HG03571 (cell line): ENCODE results near the gene NUDT14.

ENCODE experiments used
- ATAC-seq: cut with Tn5 transposase; IDR thresholded peaks from one replicate; pipeline ENCODE4 v1.9.1; 2021; ENCODE audit not compliant: unreplicated experiment

Gene NUDT14

DNA sequence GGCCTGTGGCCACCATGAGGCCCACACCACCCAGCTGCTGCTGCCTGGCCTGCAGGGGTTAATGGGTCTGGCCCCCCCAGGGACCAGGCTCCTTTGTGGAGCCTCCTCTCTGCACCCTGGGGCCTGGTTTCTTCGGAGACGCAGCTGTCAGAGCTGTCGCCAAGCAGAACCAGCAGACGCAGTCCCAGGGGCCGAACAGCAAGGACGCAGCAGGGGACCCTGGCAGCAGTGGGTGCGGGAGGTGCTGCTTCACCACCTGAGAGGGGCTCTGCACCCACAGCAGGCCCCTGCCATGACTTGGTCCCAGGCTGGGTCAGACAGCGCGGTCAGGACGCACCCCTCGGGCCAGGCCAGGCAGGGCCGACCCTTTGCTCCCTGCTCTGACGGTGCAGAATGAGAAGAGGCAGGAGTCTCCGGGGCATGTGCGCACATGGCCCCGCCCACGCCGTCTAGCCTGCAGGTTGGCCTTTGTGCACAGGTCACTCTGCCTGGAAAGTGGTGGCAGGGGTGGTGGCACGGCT lies 43.0 kb downstream of the NUDT14 start:
- no peak for ATAC-seq

GRCh38 chr14:105137481-105138020 lies 43.6 kb downstream of the NUDT14 start:
- ATAC-seq = no peak

DNA sequence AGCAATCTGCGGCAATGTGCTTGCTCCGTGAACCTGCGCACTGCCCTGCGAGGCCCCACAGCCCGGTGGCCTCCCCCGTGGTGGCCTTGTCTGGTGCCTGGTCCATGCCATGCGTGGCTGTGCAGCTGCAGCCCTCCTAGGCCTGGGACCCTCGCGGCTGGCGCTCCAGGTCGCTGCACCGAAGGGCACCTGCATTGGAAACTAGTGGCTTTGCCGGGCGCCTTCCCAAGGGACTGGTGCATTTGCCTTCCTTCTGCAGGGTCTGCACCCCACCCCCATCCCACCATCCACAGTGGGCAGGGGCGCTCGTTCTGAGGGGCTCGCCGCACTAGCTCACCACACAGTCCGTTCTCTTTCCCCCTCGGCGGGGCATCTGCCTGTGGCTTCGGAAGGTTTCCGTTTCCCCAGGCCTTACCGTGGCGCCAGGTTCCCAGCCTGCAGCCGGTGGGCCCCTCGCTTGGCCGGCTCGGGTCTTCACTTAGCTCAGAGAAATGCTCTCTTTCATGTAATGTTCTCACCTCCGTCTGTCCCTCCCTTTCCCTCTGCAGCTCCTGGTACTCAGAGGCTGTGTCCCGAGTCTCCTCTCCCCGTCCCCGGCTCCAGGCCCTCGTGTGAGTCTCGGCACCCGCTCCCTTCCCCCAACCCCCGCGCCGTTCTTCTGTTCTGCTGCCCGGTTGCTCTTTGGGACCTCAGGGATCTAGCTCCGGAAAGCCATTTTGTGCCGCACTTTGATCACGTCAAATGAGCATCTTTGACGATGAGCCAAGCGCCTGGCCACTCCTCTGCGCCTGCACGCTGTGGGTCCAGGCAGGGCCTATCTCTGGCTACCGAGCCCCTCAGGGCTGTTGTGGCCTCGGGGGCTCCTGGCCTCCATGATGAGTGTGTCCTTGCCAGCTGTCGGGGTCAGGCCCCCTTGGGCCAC lies 44.5 kb downstream of the NUDT14 start:
- no peak for ATAC-seq

DNA sequence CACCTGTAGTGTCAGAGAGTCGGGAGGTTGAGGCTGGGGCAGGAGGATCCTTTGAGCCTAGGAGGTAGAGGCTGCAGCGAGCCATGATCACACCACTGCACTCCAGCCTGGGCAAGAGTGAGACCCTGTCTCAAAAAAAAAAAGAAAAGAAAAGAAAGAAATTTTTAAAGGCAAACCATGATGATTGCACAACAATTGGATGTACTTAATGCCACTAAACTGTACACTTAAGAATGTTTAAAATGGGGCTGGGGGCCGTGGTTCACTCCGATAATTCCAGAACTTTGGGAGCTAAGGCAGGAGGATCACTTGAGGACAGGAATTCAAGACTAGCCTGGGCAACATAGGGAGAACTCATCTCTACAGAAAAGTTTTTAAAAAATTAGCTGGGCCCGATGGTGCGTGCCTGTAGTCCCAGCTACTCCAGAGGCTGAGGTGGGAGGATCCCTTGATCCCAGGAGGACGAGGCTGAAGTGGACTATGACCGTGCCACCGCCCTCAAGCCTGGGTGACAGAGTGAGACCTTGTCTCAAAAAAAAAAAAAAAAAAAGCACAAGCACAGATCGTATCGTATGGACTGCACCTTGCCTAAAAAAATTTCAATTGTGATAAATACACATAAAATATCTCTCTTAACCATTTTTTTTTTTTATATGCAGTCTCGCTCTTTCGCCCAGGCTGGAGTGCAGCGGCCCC lies 45.3 kb downstream of the NUDT14 start:
- no peak for ATAC-seq

GRCh38 chr14:105132921-105133654 lies 48.0 kb downstream of the NUDT14 start:
- no peak for ATAC-seq

DNA sequence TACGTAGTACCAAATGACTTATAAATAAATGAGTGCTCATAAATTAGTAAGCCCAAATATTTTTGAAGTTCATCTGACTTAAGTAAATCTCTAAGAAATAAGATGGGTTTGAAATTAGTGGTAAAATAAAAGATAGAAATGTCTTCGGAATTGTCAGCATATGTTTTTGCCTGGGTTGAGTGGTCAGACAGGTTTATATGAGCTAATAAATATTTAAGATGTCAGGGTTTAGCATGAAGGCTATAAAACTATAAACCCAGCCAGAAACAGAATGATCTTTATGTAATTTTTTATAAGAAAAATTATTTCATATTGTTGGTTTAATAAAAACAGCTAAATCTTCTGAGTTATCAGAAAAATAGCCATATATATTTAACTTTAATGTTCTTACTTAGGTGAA lies 49.9 kb downstream of the NUDT14 start:
- ATAC-seq = no peak

- ATAC-seq = no peak
Measured at GRCh38 chr14:105128059-105128458, 53.1 kb downstream of the NUDT14 start.

- no peak for ATAC-seq
Measured at GRCh38 chr14:105126981-105127329, 54.2 kb downstream of the NUDT14 start.

DNA sequence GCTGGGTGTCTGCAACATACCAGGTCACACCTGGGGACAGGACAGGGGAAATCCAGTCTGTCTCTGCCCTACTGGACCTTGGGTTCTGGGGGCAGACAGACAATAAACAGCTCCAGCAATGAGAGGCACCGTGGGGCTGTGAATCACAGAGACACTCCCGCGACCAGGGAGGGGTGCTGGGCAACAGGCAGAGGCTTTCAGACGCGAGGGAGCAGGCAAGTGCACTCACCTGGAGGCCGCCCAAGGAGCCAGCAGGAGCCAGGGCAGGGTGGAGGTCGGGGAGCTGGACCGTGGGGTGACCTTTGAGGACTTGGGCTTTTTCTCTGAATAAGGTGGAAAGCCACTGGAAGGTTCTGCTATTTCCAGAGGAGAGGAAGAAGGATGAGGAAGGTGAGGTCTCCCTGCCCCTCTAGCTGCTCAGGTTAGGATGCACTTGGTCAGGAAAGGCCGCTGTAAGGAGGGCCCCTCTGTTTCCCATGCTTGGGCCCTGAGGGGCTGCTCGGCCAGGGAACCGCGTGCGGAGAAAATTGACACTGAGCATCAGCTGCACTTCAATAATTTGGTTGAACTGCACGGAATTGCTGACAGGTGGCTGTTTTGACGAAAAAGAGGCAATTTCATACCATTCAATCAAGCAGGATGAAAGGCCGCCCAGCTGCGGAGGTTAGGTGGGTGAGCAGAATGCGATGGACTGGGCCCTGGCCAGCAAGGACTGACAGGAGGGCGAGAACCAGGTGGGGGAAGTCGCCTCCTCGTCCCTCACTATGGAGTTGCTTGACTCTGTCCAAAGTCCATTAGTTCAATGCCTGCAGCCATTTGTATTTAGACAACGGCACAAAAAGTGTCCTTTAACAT lies 54.8 kb downstream of the NUDT14 start:
- ATAC-seq = no peak

- ATAC-seq = no peak
Measured at GRCh38 chr14:105124823-105125222, 56.3 kb downstream of the NUDT14 start.

DNA sequence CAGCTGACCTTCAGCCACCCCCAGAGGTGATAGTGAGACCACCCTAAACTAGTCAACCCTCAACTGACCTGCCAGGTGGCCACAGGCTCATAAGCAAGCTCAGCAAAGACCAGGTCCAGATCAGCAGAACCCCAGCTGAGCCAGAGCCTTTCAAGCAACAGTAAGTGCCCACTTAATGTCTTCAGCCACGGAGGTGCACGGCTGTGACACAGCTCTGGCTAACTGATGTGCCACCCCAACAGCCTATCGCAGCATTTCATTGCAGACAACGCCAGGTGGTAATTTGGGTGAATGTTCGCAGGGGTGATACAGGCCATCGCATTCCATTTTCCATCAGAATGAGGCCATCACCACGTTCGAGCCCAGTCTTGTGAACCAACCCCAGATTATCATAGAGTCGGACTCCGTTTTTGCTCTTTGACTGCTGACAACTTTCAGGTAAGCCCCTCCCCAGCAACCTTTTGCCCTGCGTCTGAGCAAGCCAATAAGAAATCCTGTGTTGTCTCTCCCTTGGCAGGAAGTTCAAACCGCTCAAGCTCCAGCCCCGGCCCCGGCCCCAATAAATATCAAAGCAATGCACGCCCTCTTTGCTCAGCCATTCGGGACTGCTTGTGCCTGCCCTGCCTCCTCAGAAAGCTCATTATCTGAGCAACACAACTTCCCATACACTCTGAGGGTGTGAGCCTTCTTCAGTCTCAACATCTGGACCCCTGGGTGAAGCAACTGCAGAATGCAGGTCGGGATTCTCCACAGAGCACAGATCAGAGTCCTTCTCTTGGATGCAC lies 56.9 kb downstream of the NUDT14 start:
- no peak for ATAC-seq

GRCh38 chr14:105123064-105123665 lies 57.9 kb downstream of the NUDT14 start:
- ATAC-seq = no peak
